H1 (cell line): ENCODE results near the gene VSTM4. TPM values are rescaled to one million over a fixed set of nuclear protein-coding genes. Genes with fewer than 3 reads are reported as not detected.

Source experiments
- CTCF ChIA-PET: fragments of 300-600 bp; sonication (Branson Sonifier 250); formaldehyde crosslinking; loops from one replicate; lab custom pipeline; 2021; ENCODE audit not compliant: partially characterized antibody; lab: Charles Lee
- POLR2A ChIA-PET: fragments of 300-600 bp; sonication (Branson Sonifier 250); formaldehyde crosslinking; loops from one replicate; lab custom pipeline; 2021; ENCODE audit warnings: inconsistent platforms; ENCODE audit not compliant: partially characterized antibody; lab: Charles Lee
- DNase-seq, 2 experiments: peaks; one replicate each; pipeline versions ENCODE4 v3.0.0 to v3.0.0-alpha.2; 2010 to 2022; ENCODE audit warnings: low spot score in 2 of 2, low read depth in 1 of 2, mixed read lengths in 1 of 2
- FAIRE-seq: peaks from 2 replicates; lab custom pipeline; 2011; peaks lifted over from hg19 to GRCh38; lab: Jason Lieb, UNC
- H2AFZ ChIP-seq: 2 replicates; pipeline ENCODE4 v1.8.1; 2012; ENCODE audit warnings: low read length, inconsistent platforms
- H2AK5ac ChIP-seq: 2 replicates; pipeline ENCODE4 v1.6.1; 2013; ENCODE audit warnings: low read depth, low read length
- H2BK120ac ChIP-seq: replicated peaks from 2 replicates; pipeline ENCODE3; 2013; ENCODE audit warnings: low read depth, low read length, inconsistent platforms
- H2BK12ac ChIP-seq: 2 replicates; pipeline ENCODE4 v1.6.1; 2013; ENCODE audit warnings: low read depth, low read length
- H2BK15ac ChIP-seq: 2 replicates; pipeline ENCODE4 v1.6.1; 2013; ENCODE audit warnings: low read length
- H2BK20ac ChIP-seq: 2 replicates; pipeline ENCODE4 v1.6.1; 2013; ENCODE audit warnings: low read length
- H2BK5ac ChIP-seq: 2 replicates; pipeline ENCODE4 v1.6.1; 2013; ENCODE audit warnings: low read depth, low read length
- H3K14ac ChIP-seq: 2 replicates; pipeline ENCODE4 v1.6.1; 2013; ENCODE audit warnings: inconsistent platforms; ENCODE audit not compliant: insufficient read length
- H3K18ac ChIP-seq: 2 replicates; pipeline ENCODE4 v1.6.1; 2013; ENCODE audit warnings: low read length; ENCODE audit errors: extremely low read depth
- H3K23ac ChIP-seq: 2 replicates; pipeline ENCODE4 v1.6.1; 2013; ENCODE audit warnings: inconsistent platforms; ENCODE audit not compliant: insufficient read length
- H3K23me2 ChIP-seq: 2 replicates; pipeline ENCODE4 v1.6.1; 2013; ENCODE audit warnings: low read depth, low read length
- H3K27ac ChIP-seq: 2 replicates; pipeline ENCODE4 v1.6.1; 2011; ENCODE audit warnings: low read depth, low read length, inconsistent platforms
- H3K27me3 ChIP-seq, 4 experiments: replicated peaks in 1 of 4; 1 replicate in 1 of 4; 2 replicates in 3 of 4; pipeline versions ENCODE4 v1.6.1 to v1.8.1; 2011 to 2013; ENCODE audit warnings: low read length in 3 of 4, mild to moderate bottlenecking in 3 of 4, inconsistent platforms in 2 of 4, mixed read lengths in 2 of 4, moderate library complexity in 1 of 4; ENCODE audit not compliant: control insufficient read depth in 3 of 4, insufficient read depth in 3 of 4; ENCODE audit errors: extremely low read depth in 1 of 4
- H3K36me3 ChIP-seq, 4 experiments: 2 replicates each; pipeline versions ENCODE4 v1.6.1 to v1.8.1; 2011 to 2013; ENCODE audit warnings: mild to moderate bottlenecking in 4 of 4, low read length in 3 of 4, moderate library complexity in 2 of 4, control low read depth in 1 of 4, inconsistent platforms in 1 of 4; ENCODE audit not compliant: insufficient read depth in 4 of 4, control insufficient read depth in 2 of 4
- H3K4ac ChIP-seq: replicated peaks from 2 replicates; pipeline ENCODE3; 2013; ENCODE audit warnings: low read length, low read depth, mixed read lengths, inconsistent platforms; ENCODE audit not compliant: insufficient read length
- H3K4me1 ChIP-seq, 4 experiments: replicated peaks in 1 of 4; 1 replicate in 1 of 4; 2 replicates in 3 of 4; pipeline versions ENCODE4 v1.6.1 to v1.8.1; 2011 to 2013; ENCODE audit warnings: low read length in 3 of 4, inconsistent platforms in 2 of 4, mixed read lengths in 1 of 4; ENCODE audit not compliant: insufficient read depth in 4 of 4, control insufficient read depth in 3 of 4
- H3K4me2 ChIP-seq, 2 experiments: 2 replicates each; pipeline versions ENCODE4 v1.6.1 to v1.8.1; 2011 to 2013; ENCODE audit warnings: low read depth in 2 of 2, low read length in 2 of 2, control low read depth in 1 of 2, inconsistent platforms in 1 of 2, mild to moderate bottlenecking in 1 of 2; ENCODE audit not compliant: insufficient read depth in 1 of 2
- H3K4me3 ChIP-seq, 4 experiments: fragments of 200-600, 300-600 bp in 1 of 4; sonication (generic), shearing (Covaris generic), sonication (Bioruptor Twin) in 1 of 4; 2 replicates each; pipeline versions ENCODE4 v1.5.1 to v1.8.1; 2011 to 2016; ENCODE audit warnings: low read length in 4 of 4, low read depth in 3 of 4, control low read depth in 2 of 4, inconsistent platforms in 2 of 4, mild to moderate bottlenecking in 2 of 4, mixed read lengths in 1 of 4, moderate library complexity in 1 of 4; ENCODE audit not compliant: insufficient read depth in 2 of 4; ENCODE audit errors: extremely low read depth in 1 of 4
- H3K56ac ChIP-seq: replicated peaks from 2 replicates; pipeline ENCODE3; 2013; ENCODE audit warnings: low read depth, mild to moderate bottlenecking, mixed read lengths, low read length, inconsistent platforms; ENCODE audit not compliant: insufficient read length
- H3K79me1 ChIP-seq: 2 replicates; pipeline ENCODE4 v1.6.1; 2013; ENCODE audit warnings: low read depth, low read length, control low read depth
- H3K79me2 ChIP-seq, 2 experiments: 2 replicates each; pipeline versions ENCODE4 v1.6.1 to v1.8.1; 2012 to 2013; ENCODE audit warnings: low read length in 2 of 2, mild to moderate bottlenecking in 2 of 2, inconsistent platforms in 1 of 2; ENCODE audit not compliant: insufficient read depth in 2 of 2, control insufficient read depth in 1 of 2
- H3K9ac ChIP-seq, 4 experiments: replicated peaks in 1 of 4; 1 replicate in 1 of 4; 2 replicates in 3 of 4; pipeline versions ENCODE4 v1.6.1 to v1.8.1; 2011 to 2013; ENCODE audit warnings: low read depth in 3 of 4, low read length in 3 of 4, control low read depth in 2 of 4, mild to moderate bottlenecking in 2 of 4, moderate library complexity in 2 of 4, inconsistent platforms in 1 of 4; ENCODE audit errors: extremely low read depth in 1 of 4
- H3K9me3 ChIP-seq, 2 experiments: 2 replicates each; pipeline versions ENCODE4 v1.6.1 to v1.8.1; 2012 to 2013; ENCODE audit warnings: mild to moderate bottlenecking in 2 of 2, moderate library complexity in 2 of 2, control low read depth in 1 of 2, inconsistent platforms in 1 of 2, low read depth in 1 of 2, low read length in 1 of 2, mixed read lengths in 1 of 2; ENCODE audit not compliant: insufficient read depth in 2 of 2
- H4K20me1 ChIP-seq, 2 experiments: replicated peaks in 1 of 2; 2 replicates each; pipeline versions ENCODE3 to v1.8.1; 2011 to 2013; ENCODE audit warnings: inconsistent platforms in 2 of 2, low read length in 2 of 2, mild to moderate bottlenecking in 1 of 2; ENCODE audit not compliant: insufficient read depth in 2 of 2, control insufficient read depth in 1 of 2
- H4K5ac ChIP-seq: 2 replicates; pipeline ENCODE4 v1.6.1; 2013; ENCODE audit warnings: low read length, low read depth, mixed read lengths, inconsistent platforms; ENCODE audit not compliant: insufficient read length
- H4K8ac ChIP-seq: 2 replicates; pipeline ENCODE4 v1.8.0; 2013; ENCODE audit warnings: mild to moderate bottlenecking, moderate library complexity, low read length, inconsistent platforms; ENCODE audit not compliant: insufficient read depth; ENCODE audit errors: extremely low read depth
- H4K91ac ChIP-seq: replicated peaks from 2 replicates; pipeline ENCODE3; 2013; ENCODE audit warnings: low read length, mixed read lengths, inconsistent platforms; ENCODE audit not compliant: insufficient read length
- ATF3 ChIP-seq: IDR thresholded peaks from 2 replicates; pipeline ENCODE4 v1.6.1; 2011; ENCODE audit warnings: low read depth, mild to moderate bottlenecking, low read length; ENCODE audit not compliant: insufficient read depth
- BACH1 ChIP-seq: IDR thresholded peaks from 2 replicates; pipeline ENCODE4 v1.6.1; 2012; ENCODE audit warnings: low read length, improper control_type of control experiment
- BCL11A ChIP-seq, 2 experiments: IDR thresholded peaks; one replicate each; pipeline ENCODE4 v1.6.1; 2011; ENCODE audit warnings: low read depth in 2 of 2, low read length in 2 of 2, mild to moderate bottlenecking in 2 of 2
- CEBPB ChIP-seq: IDR thresholded peaks from 2 replicates; pipeline ENCODE4 v1.6.1; 2012; ENCODE audit warnings: low read depth, low read length
- CTCF ChIP-seq, 3 experiments: IDR thresholded peaks; 1 replicate in 2 of 3; 2 replicates in 1 of 3; pipeline versions ENCODE4 v1.5.1 to v1.6.1; 2011; ENCODE audit warnings: low read length in 3 of 3, mild to moderate bottlenecking in 3 of 3, inconsistent platforms in 2 of 3, low read depth in 1 of 3, moderate library complexity in 1 of 3; ENCODE audit not compliant: insufficient read depth in 1 of 3; ENCODE audit errors: control extremely low read depth in 1 of 3
- GABPA ChIP-seq: IDR thresholded peaks from 2 replicates; pipeline ENCODE4 v1.6.1; 2011; ENCODE audit warnings: mild to moderate bottlenecking, low read length, moderate library complexity, borderline replicate concordance; ENCODE audit not compliant: insufficient read depth
- POLR2A ChIP-seq, 2 experiments: IDR thresholded peaks; 1 replicate in 1 of 2; 2 replicates in 1 of 2; pipeline ENCODE4 v1.6.1; 2011; ENCODE audit warnings: low read depth in 2 of 2, low read length in 2 of 2, mild to moderate bottlenecking in 2 of 2; ENCODE audit errors: control extremely low read depth in 1 of 2
- RNF2 ChIP-seq: fragments of 200-900, 300-1000 bp; sonication (generic); IDR thresholded peaks from 2 replicates; pipeline ENCODE4 v1.7.1; 2016; ENCODE audit warnings: borderline replicate concordance, low read depth, mild to moderate bottlenecking, antibody characterized with exemption, low read length; ENCODE audit not compliant: poor library complexity, severe bottlenecking; ENCODE audit errors: missing control alignments
- SIRT6 ChIP-seq: IDR thresholded peaks from one replicate; pipeline ENCODE4 v1.7.1; 2012; ENCODE audit warnings: low read length, inconsistent platforms
- SIX5 ChIP-seq: IDR thresholded peaks from 2 replicates; pipeline ENCODE4 v1.6.1; 2011; ENCODE audit warnings: mild to moderate bottlenecking, low read depth, low read length
- SP2 ChIP-seq: IDR thresholded peaks from 2 replicates; pipeline ENCODE4 v1.6.1; 2012; ENCODE audit warnings: mild to moderate bottlenecking, low read length, inconsistent platforms
- TAF1 ChIP-seq: IDR thresholded peaks from 2 replicates; pipeline ENCODE4 v1.6.1; 2011; ENCODE audit warnings: mild to moderate bottlenecking, low read depth, low read length
- WGBS, 2 experiments: shearing (Covaris generic) in 1 of 2; methylation state at CpG; one replicate each; pipeline versions ENCODE4 v1.1.6 to v1.1.7; 2013 to 2015; ENCODE audit warnings: low lambda C conversion rate in 2 of 2, mixed read lengths in 2 of 2, inconsistent platforms in 1 of 2, low coverage in 1 of 2, missing lambda C conversion rate in 1 of 2; ENCODE audit not compliant: insufficient replicate concordance in 2 of 2, insufficient coverage in 1 of 2, insufficient read length in 1 of 2; ENCODE audit errors: extremely low coverage in 1 of 2, missing lambda C conversion rate in 1 of 2; 5-methylcytosine and 5-hydroxymethylcytosine counted together
- polyA plus RNA-seq, 7 experiments: library from polyadenylated mRNA; depleted of rRNA in 3 of 7; stranded (reverse) in 5 of 7; unstranded in 2 of 7; fragments of >200 nt in 5 of 7; fragments of 200-250 nt in 2 of 7; gene quantifications; 1 replicate in 5 of 7; 2 replicates in 1 of 7; 4 replicates in 1 of 7; pipeline versions ENCODE4 v1.2.1 to v1.2.3, GENCODE V29; 2011 to 2013; ENCODE audit warnings: missing spikeins in 2 of 7, mixed read lengths in 2 of 7
- total RNA-seq: library from RNA; stranded (reverse); fragmentation: NEBNext Ultra II Directional; extraction: Animal tissue kit (Norgen Biotek cat#: 25700); gene quantifications from 2 replicates; pipeline ENCODE4 v1.2.1, GENCODE V29; 2021

VSTM4 gene
- total and polyA plus RNA-seq, 2 of the 8 experiments (the other 6 are each of a cell fraction or from before 2014, with no cell fraction given), result 0.48 to 0.73 TPM

- H3K4me1 ChIP-seq, result no peaks in the 10 kb centered on the region; a peak in 1 of 7 replicates
- H3K4ac ChIP-seq, result no peak overlapping the region
- H2AFZ ChIP-seq, result no peak overlapping the region
- CTCF ChIA-PET, result interaction anchor here (0.5 kb wide), 1 partner anchor 166 kb away, joined by 3 read pairs; no protein-coding TSS in a partner anchor
- POLR2A ChIA-PET, result no interaction called here
- no peak overlapping the region for H3K14ac ChIP-seq
- no peak overlapping the region for H3K4me3 ChIP-seq
- H4K91ac ChIP-seq, result no peak overlapping the region
- H2BK15ac ChIP-seq, result no peak overlapping the region
- H3K23ac ChIP-seq, result no peak overlapping the region
- no peak overlapping the region for H2BK5ac ChIP-seq
- H3K18ac ChIP-seq, result no peak overlapping the region
- H3K9ac ChIP-seq, result no peak overlapping the region
- no peaks in the 10 kb centered on the region for H3K27me3 ChIP-seq
- H4K8ac ChIP-seq, result no peak overlapping the region
- H3K36me3 ChIP-seq, result no peaks in the 10 kb centered on the region
- no peaks in the 10 kb centered on the region for H3K79me1 ChIP-seq
- 82% methylated on average over 8 of the region's 8 CpGs; no CpG with 5 or more reads in 1 of the 2 experiments for WGBS, 2 experiments
- H4K5ac ChIP-seq, result no peak overlapping the region
- no peaks in the 10 kb centered on the region for H3K23me2 ChIP-seq
- FAIRE-seq (no peak), DNase-seq (no peak)
- no peak overlapping the region for H2AK5ac ChIP-seq
- no peak overlapping the region for H3K56ac ChIP-seq
- H3K79me2 ChIP-seq, result no peaks in the 10 kb centered on the region
- H3K4me2 ChIP-seq, result no peak overlapping the region
- H2BK12ac ChIP-seq, result no peak overlapping the region
- H4K20me1 ChIP-seq, result no peaks in the 10 kb centered on the region
- H2BK20ac ChIP-seq, result no peak overlapping the region
- no peaks in the 10 kb centered on the region for H3K9me3 ChIP-seq
- H3K27ac ChIP-seq, result no peak overlapping the region
- H2BK120ac ChIP-seq, result no peak overlapping the region
- TF ChIP-seq CTCF (IDR thresholded peaks at IDR 0.05; ENCODE audit: control extremely low read depth in 1 of 3, insufficient read depth in 1 of 3, low read depth in 1 of 3, low read length in 3 of 3) (no peak), SIRT6 (no peak), CEBPB (no peak), ATF3 (no peak), BCL11A (IDR thresholded peaks at IDR 0.05; ENCODE audit: low read depth in 2 of 2, low read length in 2 of 2) (no peak), POLR2A (IDR thresholded peaks at IDR 0.05; ENCODE audit: control extremely low read depth in 1 of 2, low read depth in 2 of 2, low read length in 2 of 2) (no peak), RNF2 (no peak), GABPA (no peak), SP2 (no peak), TAF1 (no peak), BACH1 (no peak), SIX5 (no peak)
These were observed 16.3 kb downstream of the VSTM4 start for GRCh38 chr10:49099046-49099445.
